ENCODE data around the gene SLC25A13.

DNA sequence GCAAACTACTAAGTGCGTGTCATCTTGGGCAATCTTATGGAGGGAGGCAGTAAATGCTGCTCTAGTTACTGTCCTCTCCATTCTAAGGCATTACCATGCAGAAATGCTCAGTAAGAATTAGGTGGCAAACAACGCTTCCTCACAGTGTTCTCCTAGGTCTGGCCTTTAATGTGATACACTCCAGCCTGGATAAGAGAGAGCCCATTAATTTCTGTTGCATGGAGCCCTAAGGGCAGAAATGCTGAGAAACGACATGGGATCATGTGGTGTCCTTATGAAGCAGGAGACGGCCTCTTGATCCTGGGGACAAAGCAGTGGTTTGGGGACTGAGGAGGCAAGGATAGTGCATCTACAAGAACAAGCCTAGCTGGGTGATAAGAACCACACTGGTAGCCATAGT is 44.0 kb downstream of the SLC25A13 start:
- TF ChIP-seq, protein P1, sequence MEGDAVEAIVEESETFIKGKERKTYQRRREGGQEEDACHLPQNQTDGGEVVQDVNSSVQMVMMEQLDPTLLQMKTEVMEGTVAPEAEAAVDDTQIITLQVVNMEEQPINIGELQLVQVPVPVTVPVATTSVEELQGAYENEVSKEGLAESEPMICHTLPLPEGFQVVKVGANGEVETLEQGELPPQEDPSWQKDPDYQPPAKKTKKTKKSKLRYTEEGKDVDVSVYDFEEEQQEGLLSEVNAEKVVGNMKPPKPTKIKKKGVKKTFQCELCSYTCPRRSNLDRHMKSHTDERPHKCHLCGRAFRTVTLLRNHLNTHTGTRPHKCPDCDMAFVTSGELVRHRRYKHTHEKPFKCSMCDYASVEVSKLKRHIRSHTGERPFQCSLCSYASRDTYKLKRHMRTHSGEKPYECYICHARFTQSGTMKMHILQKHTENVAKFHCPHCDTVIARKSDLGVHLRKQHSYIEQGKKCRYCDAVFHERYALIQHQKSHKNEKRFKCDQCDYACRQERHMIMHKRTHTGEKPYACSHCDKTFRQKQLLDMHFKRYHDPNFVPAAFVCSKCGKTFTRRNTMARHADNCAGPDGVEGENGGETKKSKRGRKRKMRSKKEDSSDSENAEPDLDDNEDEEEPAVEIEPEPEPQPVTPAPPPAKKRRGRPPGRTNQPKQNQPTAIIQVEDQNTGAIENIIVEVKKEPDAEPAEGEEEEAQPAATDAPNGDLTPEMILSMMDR (conservative IDR thresholded peaks at IDR 0.05 in 1 of 2, IDR thresholded peaks at IDR 0.05 in 1 of 2; ENCODE audit: low read depth in 1 of 2, low read length in 2 of 2): no peak
- TF ChIP-seq EZH2 (IDR thresholded peaks at IDR 0.05; ENCODE audit: low read length, missing control alignments): no peak
